Mucosa of descending colon (tissue), 3 donors: ENCODE data around the gene EHMT1. TPM values are rescaled to one million over a fixed set of nuclear protein-coding genes. Genes with fewer than 3 reads are reported as not detected.

Source experiments
- ATAC-seq: fragments of 200-7000 bp; cut with Tn5 transposase; one replicate; pipeline ENCODE4 v1.9.1; 2020; ENCODE audit warnings: mild to moderate bottlenecking, moderate library complexity
- DNase-seq, 3 donors: peaks; one replicate each; pipeline ENCODE4 v3.0.0-alpha.2; 2020
- H3K36me3 ChIP-seq: fragments of 200-600 bp; one replicate; pipeline ENCODE4 v1.8.0; 2021; ENCODE audit warnings: low read depth, mild to moderate bottlenecking
- H3K4me1 ChIP-seq: fragments of 200-600 bp; one replicate; pipeline ENCODE4 v1.8.0; 2021; ENCODE audit warnings: low read depth, mild to moderate bottlenecking
- H3K4me3 ChIP-seq: fragments of 200-600 bp; one replicate; pipeline ENCODE4 v1.8.0; 2021; ENCODE audit warnings: mild to moderate bottlenecking
- H3K9me3 ChIP-seq: fragments of 200-600 bp; one replicate; pipeline ENCODE4 v1.8.0; 2021; ENCODE audit warnings: mild to moderate bottlenecking
- intact Hi-C, 2 donors: fragments of 100-400 bp; cut with DNase I in 1 of 2; cut with micrococcal nuclease in 1 of 2; formaldehyde crosslinking; loops; one replicate each; pipeline versions ENCODE4 v1.11.0 to v1.11.1; 2022; cut with DNase I, micrococcal nuclease
- total RNA-seq, 3 donors: library from RNA; stranded (reverse); fragmentation: NEBNext Ultra II Directional in 2 of 3; extraction: Animal tissue kit (Norgen Biotek cat#: 25700) in 2 of 3; gene quantifications; one replicate each; pipeline versions ENCODE4 v1.2.1 to v1.2.4, GENCODE V29; 2021 to 2023
- TF ChIP-seq, protein P1 (sequence below): fragments of 200-600 bp; IDR thresholded peaks from one replicate; pipeline ENCODE4 v1.8.0; 2022; ENCODE audit warnings: antibody characterized with exemption, mild to moderate bottlenecking
- donor health status: DM: no; HTN: no; CAD: no; lungs with moderate emphysema.
- donor health status: DM: no; HTN: no; CAD: no.
- donor health status: DM: no; HTN: yes; CAD: no.

EHMT1 gene
- total RNA-seq, 3 donors from 2014 or later = 78.4 to 90.8 (median 83.3) TPM

- ATAC-seq = no peak
- Histone ChIP-seq H3K4me1 (no peaks in the 10 kb centered on the region), H3K36me3 (no peaks in the 10 kb centered on the region), H3K9me3 (peaks cover 20% of the 10 kb centered on the region), H3K4me3 (no peak overlapping the region)
- intact Hi-C loops = no loop called here
- TF ChIP-seq, protein P1, sequence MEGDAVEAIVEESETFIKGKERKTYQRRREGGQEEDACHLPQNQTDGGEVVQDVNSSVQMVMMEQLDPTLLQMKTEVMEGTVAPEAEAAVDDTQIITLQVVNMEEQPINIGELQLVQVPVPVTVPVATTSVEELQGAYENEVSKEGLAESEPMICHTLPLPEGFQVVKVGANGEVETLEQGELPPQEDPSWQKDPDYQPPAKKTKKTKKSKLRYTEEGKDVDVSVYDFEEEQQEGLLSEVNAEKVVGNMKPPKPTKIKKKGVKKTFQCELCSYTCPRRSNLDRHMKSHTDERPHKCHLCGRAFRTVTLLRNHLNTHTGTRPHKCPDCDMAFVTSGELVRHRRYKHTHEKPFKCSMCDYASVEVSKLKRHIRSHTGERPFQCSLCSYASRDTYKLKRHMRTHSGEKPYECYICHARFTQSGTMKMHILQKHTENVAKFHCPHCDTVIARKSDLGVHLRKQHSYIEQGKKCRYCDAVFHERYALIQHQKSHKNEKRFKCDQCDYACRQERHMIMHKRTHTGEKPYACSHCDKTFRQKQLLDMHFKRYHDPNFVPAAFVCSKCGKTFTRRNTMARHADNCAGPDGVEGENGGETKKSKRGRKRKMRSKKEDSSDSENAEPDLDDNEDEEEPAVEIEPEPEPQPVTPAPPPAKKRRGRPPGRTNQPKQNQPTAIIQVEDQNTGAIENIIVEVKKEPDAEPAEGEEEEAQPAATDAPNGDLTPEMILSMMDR = no peak
- DNase-seq = no peak
Observed at GRCh38 chr9:137851516-137852267, 232.9 kb downstream of the EHMT1 start.

- H3K36me3 ChIP-seq = no peaks in the 10 kb centered on the region
- ATAC-seq (no peak), DNase-seq (no peak)
- peaks cover 20% of the 10 kb centered on the region for H3K9me3 ChIP-seq
- H3K4me3 ChIP-seq = no peak overlapping the region
- no peaks in the 10 kb centered on the region for H3K4me1 ChIP-seq
- intact Hi-C loops = no loop called here
- TF ChIP-seq, protein P1 = no peak
Observed at GRCh38 chr9:137853392-137853995, 234.7 kb downstream of the EHMT1 start.

DNA sequence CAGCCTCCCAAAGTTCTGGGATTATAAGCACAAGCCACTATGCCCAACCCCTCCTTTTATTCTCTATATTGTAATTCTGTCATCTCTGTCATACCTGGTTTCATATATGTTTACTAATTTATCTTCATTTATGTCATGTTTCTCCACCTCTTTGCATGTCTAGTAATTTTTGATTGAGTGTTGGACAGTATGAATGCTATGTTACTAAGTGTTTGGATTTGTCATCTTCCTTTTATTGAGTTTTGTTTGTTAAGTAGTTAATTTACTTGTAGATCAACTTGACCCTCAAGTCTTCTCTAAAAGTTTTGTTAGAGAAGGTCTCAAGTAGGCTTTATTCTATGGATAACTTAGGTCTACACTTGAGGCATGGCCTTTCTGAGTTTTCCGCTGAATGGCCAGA lies 241.6 kb downstream of the EHMT1 start:
- Histone ChIP-seq H3K36me3 (no peaks in the 10 kb centered on the region), H3K4me3 (no peak overlapping the region), H3K9me3 (peaks cover 13% of the 10 kb centered on the region), H3K4me1 (no peaks in the 10 kb centered on the region)
- DNase-seq (no peak), ATAC-seq (no peak)
- TF ChIP-seq, protein P1 = no peak
- intact Hi-C loops = no loop called here

DNA sequence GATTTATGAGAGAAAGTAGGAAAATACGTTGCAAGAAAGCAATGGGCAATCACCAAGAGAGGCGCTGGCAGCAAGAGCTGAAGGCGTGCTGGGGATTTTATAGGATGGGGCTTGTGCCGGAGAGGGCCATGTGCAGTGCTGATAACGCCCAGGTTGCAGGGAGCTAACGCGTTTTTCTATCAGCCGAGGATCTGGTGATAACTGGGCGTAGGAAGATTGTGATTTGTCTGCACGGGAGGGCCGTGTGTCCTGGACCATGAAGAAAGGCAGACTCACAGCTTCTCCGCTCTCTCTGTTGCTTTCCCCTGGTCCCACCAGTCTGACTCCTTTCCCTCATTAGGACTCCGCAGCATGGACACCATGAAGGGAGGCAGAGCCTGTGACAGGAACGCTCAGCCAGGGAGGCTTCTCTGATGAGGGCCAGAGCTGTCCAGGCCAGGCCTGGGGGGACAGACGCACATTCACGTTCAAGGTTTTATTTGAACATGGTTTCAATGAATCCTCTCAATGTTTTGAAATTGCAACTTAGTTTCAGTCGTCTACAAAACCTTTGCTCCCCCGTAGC lies 246.9 kb downstream of the EHMT1 start:
- ATAC-seq (no peak), DNase-seq (no peak)
- intact Hi-C loops = no loop called here
- TF ChIP-seq, protein P1 = no peak
- Histone ChIP-seq H3K4me1 (no peaks in the 10 kb centered on the region), H3K36me3 (no peaks in the 10 kb centered on the region), H3K4me3 (no peak overlapping the region), H3K9me3 (peaks cover 3% of the 10 kb centered on the region)

- H3K9me3 ChIP-seq = no peaks in the 10 kb centered on the region
- H3K4me1 ChIP-seq = no peaks in the 10 kb centered on the region
- intact Hi-C loops = no loop called here
- H3K4me3 ChIP-seq = no peak overlapping the region
- TF ChIP-seq, protein P1 = no peak
- no peak for DNase-seq
- ATAC-seq = no peak
- H3K36me3 ChIP-seq = no peaks in the 10 kb centered on the region
Observed at GRCh38 chr9:137866226-137867141, 247.7 kb downstream of the EHMT1 start.
